ENCODE measurements around the gene SCN3B. TPM values are rescaled to one million over a fixed set of nuclear protein-coding genes. Genes with fewer than 3 reads are reported as not detected.

The SCN3B gene
- total RNA-seq, 1 donor from 2014 or later = not detected

GRCh38 chr11:123652599-123652998 lies 1.8 kb downstream of the SCN3B start:
- Histone ChIP-seq H3K4me1 (peaks cover 7% of the 10 kb centered on the region), H3K9me3 (ENCODE audit: low read depth) (no peaks in the 10 kb centered on the region), H3K27me3 (peaks cover 78% of the 10 kb centered on the region), H3K4me2 (no peak overlapping the region), H3K27ac (no peak overlapping the region), H3K4me3 (no peak overlapping the region), H2AFZ (replicated peaks) (no peak overlapping the region), H3F3A (ENCODE audit: low read depth) (peaks cover 18% of the 10 kb centered on the region), H3K9ac (no peak overlapping the region), H4K20me1 (ENCODE audit: low read depth) (peaks cover 15% of the 10 kb centered on the region), H3K36me3 (no peaks in the 10 kb centered on the region), H3K79me2 (ENCODE audit: low read depth) (no peaks in the 10 kb centered on the region)
- peaks cover 3% of the 10 kb centered on the region for H3K4me1 Mint-ChIP-seq
- no peak overlapping the region for H3K27ac Mint-ChIP-seq
- peak overlapping the region; percentile 39 for H3K4me3 Mint-ChIP-seq
- H3K36me3 Mint-ChIP-seq = no peaks in the 10 kb centered on the region
- no peak for DNase-seq (ENCODE audit: low spot score)
- H3K9me3 Mint-ChIP-seq = no peaks in the 10 kb centered on the region
- H3K27me3 Mint-ChIP-seq (ENCODE audit: insufficient read depth, low read depth) = peaks cover 38% of the 10 kb centered on the region
- no peak for TF ChIP-seq EZH2phosphoT487 (IDR thresholded peaks at IDR 0.05)
- TF ChIP-seq CTCF (IDR thresholded peaks at IDR 0.05) = no peak
- no peak for TF ChIP-seq EZH2 (IDR thresholded peaks at IDR 0.05)

- H3K4me3 ChIP-seq = no peak overlapping the region
These were observed 3.5 kb downstream of the SCN3B start for GRCh38 chr11:123650901-123651300.

GRCh38 chr11:123645286-123645975 lies 9.0 kb downstream of the SCN3B start:
- H3K79me2 ChIP-seq (ENCODE audit: low read depth) = no peaks in the 10 kb centered on the region
- Mint-ChIP-seq H3K4me1 (peaks cover 5% of the 10 kb centered on the region), H3K27ac (no peak overlapping the region), H3K36me3 (no peaks in the 10 kb centered on the region), H3K9me3 (no peaks in the 10 kb centered on the region), H3K4me3 (no peak overlapping the region), H3K27me3 (ENCODE audit: insufficient read depth, low read depth) (peaks cover 4% of the 10 kb centered on the region)
- H3K9ac ChIP-seq = no peak overlapping the region
- TF ChIP-seq EZH2phosphoT487 (IDR thresholded peaks at IDR 0.05) (no peak), EZH2 (IDR thresholded peaks at IDR 0.05) (no peak), CTCF (IDR thresholded peaks at IDR 0.05) (no peak)
- no peak overlapping the region for H2AFZ ChIP-seq (replicated peaks)
- no peaks in the 10 kb centered on the region for H3K4me1 ChIP-seq
- H3K36me3 ChIP-seq = no peaks in the 10 kb centered on the region
- no peak for DNase-seq (ENCODE audit: low spot score)
- H3K9me3 ChIP-seq (ENCODE audit: low read depth) = no peaks in the 10 kb centered on the region
- no peaks in the 10 kb centered on the region for H3F3A ChIP-seq (ENCODE audit: low read depth)
- no peak overlapping the region for H3K4me3 ChIP-seq
- H3K27ac ChIP-seq = no peak overlapping the region
- H3K27me3 ChIP-seq = peaks cover 7% of the 10 kb centered on the region
- H4K20me1 ChIP-seq (ENCODE audit: low read depth) = no peaks in the 10 kb centered on the region
- H3K4me2 ChIP-seq = no peak overlapping the region

More at GRCh38 chr11:123650901-123651300, 3.5 kb downstream of the SCN3B start:
- H3K4me1 Mint-ChIP-seq = peaks cover 3% of the 10 kb centered on the region
- Histone ChIP-seq H3K27ac (no peak overlapping the region), H3K4me1 (peaks cover 7% of the 10 kb centered on the region), H2AFZ (replicated peaks) (no peak overlapping the region), H3K9me3 (ENCODE audit: low read depth) (no peaks in the 10 kb centered on the region), H3K4me2 (no peak overlapping the region), H3F3A (ENCODE audit: low read depth) (peaks cover 18% of the 10 kb centered on the region), H3K79me2 (ENCODE audit: low read depth) (no peaks in the 10 kb centered on the region), H3K9ac (no peak overlapping the region), H4K20me1 (ENCODE audit: low read depth) (peaks cover 15% of the 10 kb centered on the region), H3K36me3 (no peaks in the 10 kb centered on the region), H3K27me3 (peaks cover 61% of the 10 kb centered on the region)
- H3K4me3 Mint-ChIP-seq = no peak overlapping the region
- no peak for DNase-seq (ENCODE audit: low spot score)
- TF ChIP-seq EZH2 (IDR thresholded peaks at IDR 0.05) (no peak), CTCF (IDR thresholded peaks at IDR 0.05) (no peak), EZH2phosphoT487 (IDR thresholded peaks at IDR 0.05) (no peak)
- no peak overlapping the region for H3K27ac Mint-ChIP-seq
- H3K9me3 Mint-ChIP-seq = no peaks in the 10 kb centered on the region
- peaks cover 27% of the 10 kb centered on the region for H3K27me3 Mint-ChIP-seq (ENCODE audit: insufficient read depth, low read depth)
- H3K36me3 Mint-ChIP-seq = no peaks in the 10 kb centered on the region

All from neural progenitor cell (in vitro differentiated cells).